ENCODE data around the gene MGAT4C. TPM values are rescaled to one million over a fixed set of nuclear protein-coding genes. Genes with fewer than 3 reads are reported as not detected.

MGAT4C gene
- total RNA-seq, 1 donor from 2014 or later = 0.53 TPM

DNA sequence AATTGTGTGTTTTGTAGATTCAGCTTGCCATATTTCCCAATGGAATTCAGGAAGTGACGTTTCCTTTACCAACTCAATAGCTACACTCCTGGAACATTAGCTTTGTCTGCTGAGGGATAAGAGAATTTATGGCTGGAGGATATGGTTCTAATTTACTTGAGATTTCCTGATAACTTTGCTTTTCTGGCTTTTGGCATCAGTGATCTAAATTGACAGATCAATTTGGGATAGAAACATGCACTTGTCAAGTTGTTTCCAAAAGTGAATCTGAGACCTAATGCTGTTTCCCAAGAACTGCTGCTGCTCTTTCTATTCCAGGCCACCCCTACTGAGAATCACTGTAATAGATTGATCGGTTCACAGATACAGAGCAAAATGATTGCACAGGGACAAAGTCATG is 43.2 kb downstream of the MGAT4C start:
- Mint-ChIP-seq H3K27ac (no peak overlapping the region), H3K9me3 (ENCODE audit: low read depth) (no peaks in the 10 kb centered on the region), H3K4me3 (ENCODE audit: low read depth) (no peak overlapping the region), H3K27me3 (peaks cover 9% of the 10 kb centered on the region), H3K36me3 (ENCODE audit: insufficient read depth) (no peaks in the 10 kb centered on the region), H3K4me1 (ENCODE audit: low read depth) (peaks cover 3% of the 10 kb centered on the region)
- TF ChIP-seq, protein P1, sequence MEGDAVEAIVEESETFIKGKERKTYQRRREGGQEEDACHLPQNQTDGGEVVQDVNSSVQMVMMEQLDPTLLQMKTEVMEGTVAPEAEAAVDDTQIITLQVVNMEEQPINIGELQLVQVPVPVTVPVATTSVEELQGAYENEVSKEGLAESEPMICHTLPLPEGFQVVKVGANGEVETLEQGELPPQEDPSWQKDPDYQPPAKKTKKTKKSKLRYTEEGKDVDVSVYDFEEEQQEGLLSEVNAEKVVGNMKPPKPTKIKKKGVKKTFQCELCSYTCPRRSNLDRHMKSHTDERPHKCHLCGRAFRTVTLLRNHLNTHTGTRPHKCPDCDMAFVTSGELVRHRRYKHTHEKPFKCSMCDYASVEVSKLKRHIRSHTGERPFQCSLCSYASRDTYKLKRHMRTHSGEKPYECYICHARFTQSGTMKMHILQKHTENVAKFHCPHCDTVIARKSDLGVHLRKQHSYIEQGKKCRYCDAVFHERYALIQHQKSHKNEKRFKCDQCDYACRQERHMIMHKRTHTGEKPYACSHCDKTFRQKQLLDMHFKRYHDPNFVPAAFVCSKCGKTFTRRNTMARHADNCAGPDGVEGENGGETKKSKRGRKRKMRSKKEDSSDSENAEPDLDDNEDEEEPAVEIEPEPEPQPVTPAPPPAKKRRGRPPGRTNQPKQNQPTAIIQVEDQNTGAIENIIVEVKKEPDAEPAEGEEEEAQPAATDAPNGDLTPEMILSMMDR (IDR thresholded peaks at IDR 0.05; ENCODE audit: unreplicated experiment) = no peak
- no peak for DNase-seq (ENCODE audit: low spot score, unreplicated experiment)

DNA sequence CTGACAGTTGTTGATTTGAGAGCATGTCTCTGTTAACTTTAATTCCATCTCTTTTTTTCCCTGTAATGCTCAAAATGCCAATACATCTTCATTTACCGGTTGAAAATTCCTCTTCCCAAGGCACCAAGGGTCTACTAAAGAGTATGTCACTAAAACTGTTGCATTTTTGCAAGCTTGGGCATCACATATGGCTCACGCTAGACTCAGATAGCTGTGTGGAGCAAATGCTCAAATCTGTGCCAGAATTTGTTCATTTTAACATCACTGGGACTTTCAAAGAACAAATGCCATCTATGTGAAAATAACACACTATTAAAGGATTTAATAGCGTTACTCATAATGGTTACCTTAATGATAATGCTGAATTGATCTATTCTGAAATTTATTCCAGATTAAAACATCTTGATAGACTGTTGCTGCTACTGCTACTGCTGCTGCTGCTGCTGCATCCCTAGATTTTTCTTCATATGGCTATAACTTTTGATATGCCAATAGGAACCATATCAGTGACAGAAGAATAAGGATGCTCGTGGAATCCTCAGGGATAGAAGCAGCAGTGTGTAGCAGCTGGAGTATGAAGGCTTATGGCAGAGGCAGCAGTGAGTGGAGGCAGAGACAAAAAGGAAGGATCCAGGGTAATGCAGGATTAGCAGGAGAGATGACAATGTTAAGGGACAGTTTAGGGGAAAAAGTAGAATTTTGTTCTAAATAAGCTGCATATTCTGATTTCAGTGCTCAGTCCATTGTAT is 57.3 kb downstream of the MGAT4C start:
- Mint-ChIP-seq H3K9me3 (ENCODE audit: low read depth) (no peaks in the 10 kb centered on the region), H3K27ac (no peak overlapping the region), H3K4me1 (ENCODE audit: low read depth) (no peaks in the 10 kb centered on the region), H3K27me3 (no peaks in the 10 kb centered on the region), H3K4me3 (ENCODE audit: low read depth) (no peak overlapping the region), H3K36me3 (ENCODE audit: insufficient read depth) (no peaks in the 10 kb centered on the region)
- DNase-seq (ENCODE audit: low spot score, unreplicated experiment) = no peak
- TF ChIP-seq, protein P1 (IDR thresholded peaks at IDR 0.05; ENCODE audit: unreplicated experiment) = no peak

DNA sequence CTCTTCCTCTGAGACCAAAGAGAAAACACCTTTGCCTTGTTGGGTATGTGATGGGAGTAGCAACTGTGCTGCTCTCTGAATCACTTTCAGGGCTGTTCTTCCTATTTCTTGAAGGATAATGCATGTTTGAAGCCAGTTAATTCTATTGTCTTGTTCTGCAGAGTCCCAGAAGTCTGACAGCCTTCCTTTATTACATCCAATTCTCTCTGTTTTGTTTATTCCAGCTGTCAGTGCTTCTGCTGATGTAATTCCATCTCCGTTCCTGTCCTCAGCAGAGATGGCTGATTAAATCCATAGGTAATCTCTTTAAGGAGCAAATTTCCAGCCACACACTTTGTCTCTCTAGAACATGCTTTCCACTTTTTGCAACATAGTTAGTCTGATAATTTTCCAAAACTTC is 59.7 kb downstream of the MGAT4C start:
- TF ChIP-seq, protein P1 (IDR thresholded peaks at IDR 0.05; ENCODE audit: unreplicated experiment) = no peak
- DNase-seq (ENCODE audit: low spot score, unreplicated experiment) = no peak
- no peaks in the 10 kb centered on the region for H3K9me3 Mint-ChIP-seq (ENCODE audit: low read depth)
- H3K27ac Mint-ChIP-seq = no peak overlapping the region
- H3K4me1 Mint-ChIP-seq (ENCODE audit: low read depth) = no peaks in the 10 kb centered on the region
- H3K4me3 Mint-ChIP-seq (ENCODE audit: low read depth) = no peak overlapping the region
- H3K36me3 Mint-ChIP-seq (ENCODE audit: insufficient read depth) = no peaks in the 10 kb centered on the region
- no peaks in the 10 kb centered on the region for H3K27me3 Mint-ChIP-seq

DNA sequence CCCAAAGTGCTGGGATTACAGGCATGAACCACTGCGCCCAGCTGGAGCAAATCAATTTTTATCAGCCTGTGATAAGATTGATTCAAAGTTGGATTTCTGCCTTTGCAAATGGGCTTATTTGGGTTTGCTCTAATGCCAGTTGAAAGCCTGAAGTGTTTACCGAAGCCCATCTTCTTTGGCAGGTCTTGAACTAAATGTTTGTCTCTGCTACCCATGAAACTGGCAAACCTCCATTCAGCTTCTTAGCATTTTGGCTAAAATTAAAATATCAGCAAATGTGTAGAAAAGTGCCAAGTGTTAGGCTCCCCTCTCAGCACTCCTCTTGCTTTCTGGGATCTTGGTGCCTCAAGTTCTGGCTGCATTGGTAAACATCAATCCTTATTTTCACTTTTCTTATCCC is 61.5 kb downstream of the MGAT4C start:
- Mint-ChIP-seq H3K27ac (no peak overlapping the region), H3K4me1 (ENCODE audit: low read depth) (no peaks in the 10 kb centered on the region), H3K4me3 (ENCODE audit: low read depth) (no peak overlapping the region), H3K27me3 (no peaks in the 10 kb centered on the region), H3K36me3 (ENCODE audit: insufficient read depth) (no peaks in the 10 kb centered on the region), H3K9me3 (ENCODE audit: low read depth) (no peaks in the 10 kb centered on the region)
- TF ChIP-seq, protein P1 (IDR thresholded peaks at IDR 0.05; ENCODE audit: unreplicated experiment) = no peak
- no peak for DNase-seq (ENCODE audit: low spot score, unreplicated experiment)

DNA sequence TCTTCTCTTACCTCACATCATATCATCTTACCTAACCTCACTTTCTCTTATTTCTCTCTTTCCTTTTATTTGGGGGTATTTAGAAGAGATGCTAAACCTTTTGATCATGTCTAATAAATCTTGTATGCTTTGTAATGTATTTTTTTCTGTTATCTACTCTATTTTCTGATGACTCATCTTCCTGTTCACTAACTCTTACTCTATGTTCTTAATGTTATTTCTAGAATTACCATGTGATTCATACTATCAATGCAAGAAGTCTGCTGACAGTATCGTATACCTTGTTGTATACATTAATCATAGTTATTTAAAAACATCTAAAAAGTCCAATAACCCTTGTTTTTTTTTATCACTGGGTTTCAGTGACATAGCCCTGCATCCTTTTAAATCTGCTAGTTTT is 62.3 kb downstream of the MGAT4C start:
- Mint-ChIP-seq H3K9me3 (ENCODE audit: low read depth) (no peaks in the 10 kb centered on the region), H3K36me3 (ENCODE audit: insufficient read depth) (no peaks in the 10 kb centered on the region), H3K27me3 (no peaks in the 10 kb centered on the region), H3K27ac (no peak overlapping the region), H3K4me1 (ENCODE audit: low read depth) (no peaks in the 10 kb centered on the region), H3K4me3 (ENCODE audit: low read depth) (no peak overlapping the region)
- no peak for DNase-seq (ENCODE audit: low spot score, unreplicated experiment)
- TF ChIP-seq, protein P1 (IDR thresholded peaks at IDR 0.05; ENCODE audit: unreplicated experiment) = no peak

All from progenitor cell of endocrine pancreas (in vitro differentiated cells).